NCI-H345 treated with DMSO at 0.1 percent for 48 hours (cell line): Measurements from ENCODE around the gene TMEM47.

Experiments
- DNase-seq: peaks from one replicate; lab custom pipeline; 2025; ENCODE audit not compliant: unreplicated experiment; lab: John Stamatoyannopoulos, UW

Gene TMEM47

DNA sequence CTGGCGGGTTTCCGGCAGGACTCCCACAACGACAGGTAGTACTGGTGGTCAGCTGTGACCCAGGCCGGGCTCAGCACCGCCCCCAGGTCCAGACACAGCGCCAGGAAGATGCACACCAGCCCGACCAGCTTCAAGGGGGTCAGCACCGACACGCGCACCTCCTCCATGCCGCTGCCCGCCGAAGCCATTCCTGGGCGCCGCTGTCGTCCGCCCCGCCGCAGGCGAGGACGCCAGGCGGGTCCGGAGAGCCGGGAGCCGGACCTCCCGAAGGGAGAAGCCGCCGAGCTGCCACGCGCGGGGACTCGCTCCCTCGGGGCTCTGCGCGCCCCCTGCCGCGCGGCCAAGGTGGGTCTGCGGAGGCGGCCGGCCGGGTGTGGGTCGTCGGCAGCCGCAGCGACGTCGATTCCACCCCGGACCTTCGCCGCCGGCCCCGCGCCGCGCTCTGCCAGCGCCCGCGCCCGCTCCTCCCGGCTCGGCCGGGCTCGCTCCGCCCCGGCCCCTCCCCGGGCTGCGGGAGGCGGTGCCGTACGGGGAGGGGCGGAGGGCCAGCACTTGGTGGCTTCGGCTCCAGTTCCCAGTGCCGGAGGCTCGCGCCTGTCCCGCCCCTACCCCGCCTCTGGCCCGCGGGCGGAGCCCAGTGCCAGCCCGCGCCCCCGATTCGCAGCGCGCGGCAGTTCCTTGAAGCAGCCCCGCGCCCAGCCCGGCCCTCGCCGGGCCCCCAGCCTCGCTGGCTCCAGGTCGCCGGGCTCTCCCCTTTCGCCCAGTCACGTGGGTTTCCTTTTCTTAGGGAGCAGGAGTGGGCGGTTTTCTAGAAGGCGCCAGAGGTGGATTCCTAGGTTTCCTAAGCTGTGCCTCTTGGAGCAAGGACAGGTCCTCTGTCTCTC, at the start of gene TMEM47:
TSS of gene TMEM47 (minus strand) at position 444 of the 884 bp plus-strand sequence. CDS start at position 188, 256 bp downstream.
- peak; percentile 32 for DNase-seq

- no peak for DNase-seq
Observed at GRCh38 chrX:34687095-34687494, 30.0 kb upstream of the TMEM47 start.

DNA sequence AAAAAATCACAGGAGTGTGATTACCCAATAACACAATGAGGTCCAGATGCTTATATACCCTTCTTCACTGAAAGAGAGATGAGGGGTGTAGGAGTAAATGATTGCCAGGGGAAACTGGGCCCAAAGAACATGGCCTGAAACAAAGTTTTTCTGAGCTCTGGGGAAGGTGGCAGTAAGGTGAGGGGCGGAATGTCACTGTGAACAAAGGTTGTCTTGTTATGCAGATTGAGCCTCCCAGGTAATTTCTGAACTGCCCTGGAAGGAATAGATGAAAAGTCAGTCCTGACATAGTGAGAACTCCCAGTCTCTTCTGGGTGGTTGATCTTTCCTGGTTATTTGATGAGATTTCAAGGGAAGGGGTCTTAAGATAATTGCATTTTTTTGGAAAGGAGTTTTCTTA, 2.5 kb upstream of the TMEM47 start:
- DNase-seq: no peak

DNA sequence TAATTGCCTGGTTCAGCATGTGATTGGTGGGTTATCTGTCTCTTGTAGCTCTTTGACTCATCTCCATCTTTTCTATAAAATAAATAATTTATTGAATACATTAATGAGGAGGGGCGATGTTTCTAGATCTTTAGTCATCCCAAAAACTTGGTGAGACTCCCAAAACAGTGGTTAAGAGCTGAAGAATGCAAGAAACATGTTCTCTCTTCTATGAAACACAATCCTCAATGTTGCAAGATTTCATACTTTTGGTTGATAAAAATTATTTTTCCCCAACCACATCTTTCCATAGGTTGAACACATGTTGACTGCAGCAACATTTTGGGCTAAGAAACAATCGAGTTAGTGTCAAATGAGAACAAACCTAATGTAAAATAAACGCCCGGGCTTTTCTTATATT, 1.2 kb upstream of the TMEM47 start:
- no peak for DNase-seq

DNA sequence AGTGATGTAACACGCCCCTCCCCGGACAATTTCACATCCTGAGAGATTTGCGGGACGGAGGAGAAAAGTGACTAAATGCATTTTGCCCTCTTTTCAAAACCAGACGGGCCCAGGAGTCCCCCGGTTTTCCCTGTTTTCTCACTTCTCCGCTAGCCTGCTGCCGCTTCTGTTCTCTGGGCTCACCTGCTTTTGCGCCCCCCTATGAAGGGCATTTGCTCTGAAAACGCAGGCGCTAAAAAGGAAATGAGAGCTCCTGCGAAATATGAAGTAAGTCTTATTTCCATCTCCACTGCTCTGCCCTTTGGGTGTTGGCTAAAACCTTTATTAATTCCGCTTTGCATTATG, 613 bp upstream of the TMEM47 start:
- DNase-seq: no peak

DNA sequence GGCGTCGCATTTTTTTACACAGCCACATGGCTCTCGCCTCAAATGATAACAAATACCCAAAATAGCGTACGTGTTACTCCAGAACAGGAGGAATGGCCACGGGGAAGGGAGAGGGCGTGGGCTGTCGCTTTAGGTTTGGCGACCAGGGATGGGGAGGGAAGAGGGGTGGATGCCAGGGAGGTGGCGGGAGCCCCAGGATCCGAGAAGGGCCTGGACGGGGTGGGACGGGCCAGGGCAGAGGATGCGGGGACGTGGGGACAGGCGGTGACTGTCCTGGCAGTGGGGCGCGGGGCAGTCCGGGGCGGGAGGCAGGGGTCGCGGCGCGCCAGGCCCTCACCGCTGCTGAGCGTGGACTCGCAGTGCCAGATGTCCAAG, 631 bp downstream of the TMEM47 start:
- DNase-seq: no peak

- no peak for DNase-seq
Observed at GRCh38 chrX:34655501-34656455, 1.3 kb downstream of the TMEM47 start.

DNA sequence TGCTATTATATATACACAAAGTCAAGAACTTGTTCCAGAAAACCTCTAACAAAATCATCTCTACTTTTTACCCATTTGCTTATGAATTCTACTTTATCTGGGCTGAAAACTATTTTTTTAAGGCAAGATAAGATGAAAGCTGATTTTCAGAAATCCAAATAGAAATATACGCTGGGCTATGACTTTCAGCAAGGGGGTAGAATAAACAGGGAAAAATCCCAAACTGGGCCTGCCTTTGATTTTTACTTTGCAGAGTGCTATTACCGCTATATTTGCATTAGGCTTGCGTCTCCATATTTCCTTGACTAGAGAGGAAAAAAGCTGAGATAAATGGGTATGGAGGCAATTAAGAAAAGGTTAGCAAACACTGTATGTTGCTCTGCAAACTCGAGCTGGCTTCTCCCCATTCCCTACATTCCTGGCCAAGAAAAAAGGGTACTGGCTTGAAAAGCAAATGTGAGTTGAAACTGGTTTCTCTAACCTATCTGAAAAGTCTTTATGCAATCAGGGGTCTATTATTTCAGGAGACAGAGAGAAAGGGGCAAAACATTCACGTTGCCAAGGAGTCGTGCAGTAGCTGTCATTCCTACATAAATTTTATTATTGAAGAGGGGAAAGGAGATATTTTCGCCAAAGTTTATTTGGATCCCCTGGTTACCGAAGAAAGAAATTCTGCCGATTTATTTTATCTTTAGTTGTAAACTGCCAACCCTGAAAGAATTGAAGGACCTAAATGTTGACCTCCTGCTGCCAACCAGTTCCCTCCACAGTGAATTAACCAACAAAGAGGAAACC, 2.2 kb downstream of the TMEM47 start:
- DNase-seq: no peak

GRCh38 chrX:34653811-34654210, 3.3 kb downstream of the TMEM47 start:
- no peak for DNase-seq

GRCh38 chrX:34642849-34643248, 14.2 kb downstream of the TMEM47 start:
- no peak for DNase-seq

- peak; percentile 6 for DNase-seq
Observed at GRCh38 chrX:34638116-34638515, 19.0 kb downstream of the TMEM47 start.

- no peak for DNase-seq
Observed at GRCh38 chrX:34634349-34634748, 22.7 kb downstream of the TMEM47 start.

DNA sequence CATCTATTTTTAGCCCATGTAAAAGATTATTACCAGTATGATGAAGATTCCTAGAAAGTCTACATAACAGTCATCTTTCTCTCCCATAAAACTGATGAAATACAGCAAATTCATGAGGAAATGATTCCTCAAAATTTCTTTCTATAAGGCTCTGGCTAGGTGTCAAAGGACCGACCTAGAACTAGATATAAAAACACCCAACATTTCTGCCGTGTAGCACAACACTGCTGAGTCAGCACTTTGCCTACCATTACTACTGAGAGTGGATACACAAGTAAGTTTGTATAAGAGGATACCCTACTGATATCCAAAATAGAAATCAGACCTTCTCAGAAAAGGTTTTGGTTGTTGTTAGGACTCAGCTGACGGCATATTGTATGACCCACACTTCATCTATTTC, 24.7 kb downstream of the TMEM47 start:
- no peak for DNase-seq

GRCh38 chrX:34631479-34632220, 25.4 kb downstream of the TMEM47 start:
- DNase-seq: no peak

DNA sequence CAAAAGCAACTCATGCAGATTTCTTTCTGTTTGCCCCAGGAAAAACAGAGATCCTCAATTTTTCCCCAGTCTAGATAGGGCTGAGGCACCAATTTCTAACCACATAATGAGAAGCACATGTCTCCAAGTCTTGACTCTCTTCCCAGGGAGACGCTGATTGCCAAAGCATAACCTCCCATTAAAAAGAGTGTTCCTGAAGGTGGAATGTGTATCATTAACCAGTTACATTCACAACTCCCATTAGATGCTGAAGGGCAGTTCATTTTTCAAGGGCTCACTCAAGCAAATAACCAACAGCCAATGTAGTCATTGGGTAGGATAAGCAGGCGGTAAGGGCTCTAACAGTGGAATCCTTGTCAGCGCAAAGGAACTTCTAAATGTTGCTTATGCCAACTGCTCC, 27.5 kb downstream of the TMEM47 start:
- no peak for DNase-seq

- no peak for DNase-seq
Observed at GRCh38 chrX:34624416-34624815, 32.7 kb downstream of the TMEM47 start.

DNA sequence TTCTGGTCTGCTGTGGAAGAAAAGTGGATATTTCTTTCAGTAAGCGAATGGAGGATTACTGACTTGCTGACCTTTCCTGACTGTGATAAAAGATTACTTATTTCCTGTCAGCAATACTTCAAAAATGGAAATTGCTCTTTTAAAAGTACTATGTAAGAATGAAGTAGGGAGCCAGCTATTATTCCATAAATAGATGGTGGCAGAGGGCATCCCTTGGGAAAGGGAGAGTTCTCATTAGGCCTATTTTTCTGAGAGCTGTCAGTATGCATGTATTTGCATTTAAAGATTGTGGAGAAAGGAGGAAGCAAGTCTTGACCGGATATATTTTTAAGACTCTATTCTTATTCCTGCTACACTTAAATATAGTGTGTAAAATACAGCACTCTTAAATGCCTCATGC, 37.2 kb downstream of the TMEM47 start:
- DNase-seq: no peak

GRCh38 chrX:34612036-34612435, 45.0 kb downstream of the TMEM47 start:
- DNase-seq: no peak

GRCh38 chrX:34598362-34598761, 58.7 kb downstream of the TMEM47 start:
- DNase-seq: no peak

GRCh38 chrX:34586936-34587335, 70.1 kb downstream of the TMEM47 start:
- no peak for DNase-seq
